Mononuclear cell (primary cell): ENCODE measurements around the gene MAP1LC3A. TPM values are rescaled to one million over a fixed set of nuclear protein-coding genes. Genes with fewer than 3 reads are reported as not detected.

Experiments used
- H3K27me3 ChIP-seq: 2 replicates; pipeline ENCODE4 v1.6.0; 2011; ENCODE audit warnings: low read length, control low read depth; ENCODE audit not compliant: insufficient read depth
- H3K4me1 ChIP-seq: 2 replicates; pipeline ENCODE4 v1.5.1; 2011; ENCODE audit warnings: mild to moderate bottlenecking, low read length, control low read depth; ENCODE audit not compliant: insufficient read depth
- H3K4me3 ChIP-seq: 2 replicates; pipeline ENCODE4 v1.5.1; 2011; ENCODE audit warnings: mild to moderate bottlenecking, low read length, moderate library complexity
- H3K9me3 ChIP-seq: 2 replicates; pipeline ENCODE4 v1.5.1; 2011; ENCODE audit warnings: low read depth, mild to moderate bottlenecking, control low read depth, low read length
- total RNA-seq: library from RNA; depleted of rRNA; stranded (reverse); fragments of >200 nt; gene quantifications from one replicate; pipeline ENCODE4 v1.2.3, GENCODE V29; 2012

MAP1LC3A gene
- total RNA-seq, 1 donor, result 3.4 TPM

DNA sequence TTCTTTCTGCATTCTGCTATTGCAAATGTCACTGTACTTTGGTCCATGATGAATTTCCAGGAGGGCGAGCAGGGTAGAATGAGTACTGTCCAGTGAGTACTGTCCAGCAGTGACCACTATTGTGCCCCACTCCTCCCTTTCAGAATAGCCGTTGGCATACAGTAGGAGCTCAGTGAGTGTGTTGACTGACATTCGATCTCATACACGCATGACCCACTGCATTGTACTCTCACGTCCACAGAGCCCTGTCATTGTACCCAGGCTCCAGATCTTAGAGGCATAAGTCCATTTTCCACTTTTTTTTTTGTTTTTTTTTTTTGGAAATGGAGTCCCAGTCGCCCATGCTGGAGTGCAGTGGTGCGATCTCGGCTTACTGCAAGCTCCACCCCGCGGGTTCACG, 34.1 kb upstream of the MAP1LC3A start:
- no peaks in the 10 kb centered on the region for H3K4me1 ChIP-seq
- H3K9me3 ChIP-seq, result no peaks in the 10 kb centered on the region
- no peak overlapping the region for H3K4me3 ChIP-seq
- no peaks in the 10 kb centered on the region for H3K27me3 ChIP-seq

- no peaks in the 10 kb centered on the region for H3K27me3 ChIP-seq
- no peak overlapping the region for H3K4me3 ChIP-seq
- no peaks in the 10 kb centered on the region for H3K9me3 ChIP-seq
- peaks cover 7% of the 10 kb centered on the region for H3K4me1 ChIP-seq
Measured at GRCh38 chr20:34525342-34525708, 33.2 kb upstream of the MAP1LC3A start.

DNA sequence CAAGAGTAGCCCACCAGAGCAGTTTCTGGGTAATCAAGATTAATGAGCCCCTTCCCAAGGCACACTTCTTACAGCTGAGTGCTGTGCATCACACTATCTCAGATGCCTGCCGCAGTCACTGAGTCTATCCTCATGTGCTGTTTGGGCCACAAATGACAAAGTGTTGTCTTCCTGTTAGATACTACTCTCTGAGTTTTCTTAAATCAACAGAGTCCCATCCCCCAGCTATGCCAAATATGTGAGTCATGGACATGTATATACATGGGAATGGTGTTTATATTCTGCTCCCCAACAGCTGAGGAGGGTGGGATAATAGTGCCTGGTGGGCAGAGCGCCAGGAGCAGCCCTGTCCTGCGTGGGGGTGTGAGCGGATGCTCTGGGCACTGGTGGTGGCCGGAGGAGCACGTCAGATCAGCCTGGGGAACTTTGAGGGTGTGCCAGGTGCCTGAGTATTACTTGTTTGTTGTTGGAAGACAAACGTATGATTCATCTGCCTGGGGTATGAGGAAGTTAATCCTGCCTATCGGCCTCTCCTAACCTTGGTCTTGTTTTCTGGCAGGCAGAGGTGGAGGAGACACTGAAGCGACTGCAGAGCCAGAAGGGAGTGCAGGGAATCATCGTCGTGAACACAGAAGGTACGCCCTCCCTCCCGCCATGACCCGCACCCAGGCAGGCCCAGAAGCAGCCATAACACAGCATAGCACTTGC, 32.7 kb upstream of the MAP1LC3A start:
- no peaks in the 10 kb centered on the region for H3K27me3 ChIP-seq
- H3K4me3 ChIP-seq, result no peak overlapping the region
- H3K9me3 ChIP-seq, result no peaks in the 10 kb centered on the region
- H3K4me1 ChIP-seq, result peaks cover 7% of the 10 kb centered on the region

DNA sequence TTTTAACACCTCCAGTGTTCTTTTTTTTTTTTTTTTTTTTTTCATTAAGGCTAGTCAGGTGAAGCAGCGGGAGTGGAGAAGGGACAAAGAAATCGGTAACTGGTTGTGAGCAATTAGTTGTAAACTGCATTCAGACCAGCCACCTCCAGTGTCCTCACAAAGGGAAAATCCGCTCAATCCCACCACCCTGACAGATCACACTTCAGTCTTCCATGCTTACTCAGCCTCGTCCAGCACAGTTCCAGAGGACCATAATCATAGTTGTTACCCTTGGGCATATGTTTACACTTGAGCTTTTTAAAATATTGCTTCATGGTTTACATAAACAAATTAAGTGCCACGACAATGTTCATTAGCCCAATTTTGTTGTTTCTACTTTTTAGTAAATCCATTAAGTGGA, 32.1 kb upstream of the MAP1LC3A start:
- peaks cover 7% of the 10 kb centered on the region for H3K4me1 ChIP-seq
- H3K9me3 ChIP-seq, result no peaks in the 10 kb centered on the region
- no peaks in the 10 kb centered on the region for H3K27me3 ChIP-seq
- no peak overlapping the region for H3K4me3 ChIP-seq

DNA sequence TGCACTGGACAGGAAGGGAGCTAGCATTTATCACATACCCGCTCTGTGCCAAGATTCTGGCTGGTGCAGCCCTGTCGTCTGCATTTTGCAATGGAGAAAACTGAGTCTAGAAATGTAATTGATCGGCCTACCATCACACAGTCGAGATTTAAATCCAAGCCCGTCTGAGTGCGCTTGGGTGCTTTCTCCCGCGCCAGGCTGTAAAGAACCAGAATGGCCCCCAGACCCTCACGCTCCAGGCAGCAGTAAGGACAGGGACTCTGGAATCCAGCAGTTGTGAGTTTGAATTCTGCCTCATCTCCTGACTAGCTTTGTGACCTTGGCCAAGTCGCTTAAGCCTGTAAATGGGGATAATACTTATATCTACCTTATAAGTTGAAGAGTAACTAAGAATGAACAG, 31.5 kb upstream of the MAP1LC3A start:
- Histone ChIP-seq H3K4me1 (peaks cover 7% of the 10 kb centered on the region), H3K4me3 (no peak overlapping the region), H3K9me3 (no peaks in the 10 kb centered on the region), H3K27me3 (no peaks in the 10 kb centered on the region)

DNA sequence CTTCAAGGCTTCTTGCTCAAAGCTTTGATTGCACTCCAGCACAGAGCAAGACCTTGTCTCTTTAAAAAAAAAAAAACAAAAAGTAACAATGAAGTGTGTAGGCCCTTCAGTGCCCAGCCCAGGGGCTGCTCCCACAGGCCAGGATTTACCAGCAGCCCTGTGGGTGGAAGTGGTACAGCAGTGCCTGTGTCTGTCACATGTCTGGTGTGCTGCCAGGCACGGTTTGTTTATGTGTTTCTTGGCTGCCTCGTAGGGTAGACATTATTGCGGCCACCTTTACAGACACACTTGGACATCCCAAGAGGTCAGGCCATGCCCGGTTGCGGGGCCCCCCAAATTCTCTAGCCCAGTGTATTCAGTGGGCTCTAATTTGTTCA, 29.6 kb upstream of the MAP1LC3A start:
- peaks cover 7% of the 10 kb centered on the region for H3K4me1 ChIP-seq
- no peak overlapping the region for H3K4me3 ChIP-seq
- H3K9me3 ChIP-seq, result no peaks in the 10 kb centered on the region
- no peaks in the 10 kb centered on the region for H3K27me3 ChIP-seq

GRCh38 chr20:34529742-34530141, 28.8 kb upstream of the MAP1LC3A start:
- Histone ChIP-seq H3K4me3 (no peak overlapping the region), H3K9me3 (no peaks in the 10 kb centered on the region), H3K4me1 (peaks cover 7% of the 10 kb centered on the region), H3K27me3 (no peaks in the 10 kb centered on the region)

DNA sequence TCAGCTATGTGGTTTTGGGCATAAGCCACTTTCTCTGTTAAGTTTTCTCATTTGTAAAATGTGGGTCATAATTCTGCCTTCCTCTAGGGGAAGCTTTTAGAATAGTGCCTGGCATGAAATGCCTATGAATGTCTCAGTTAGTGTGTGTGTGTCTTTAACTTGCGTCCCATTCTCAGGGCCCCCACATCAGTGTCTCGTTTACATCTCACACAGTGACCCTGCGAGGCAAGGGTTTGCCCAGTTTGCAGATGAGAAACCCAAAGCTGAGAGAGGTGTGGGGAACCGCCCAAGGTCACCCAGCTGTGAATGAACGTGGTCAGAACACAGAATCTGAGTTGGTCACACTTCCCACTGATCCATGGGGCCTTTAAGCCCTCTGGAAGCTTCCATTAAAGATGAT, 28.2 kb upstream of the MAP1LC3A start:
- Histone ChIP-seq H3K27me3 (no peaks in the 10 kb centered on the region), H3K4me1 (peaks cover 7% of the 10 kb centered on the region), H3K4me3 (no peak overlapping the region), H3K9me3 (no peaks in the 10 kb centered on the region)

GRCh38 chr20:34531608-34532265, 26.8 kb upstream of the MAP1LC3A start:
- peaks cover 7% of the 10 kb centered on the region for H3K4me1 ChIP-seq
- H3K4me3 ChIP-seq, result no peak overlapping the region
- no peaks in the 10 kb centered on the region for H3K27me3 ChIP-seq
- no peaks in the 10 kb centered on the region for H3K9me3 ChIP-seq

DNA sequence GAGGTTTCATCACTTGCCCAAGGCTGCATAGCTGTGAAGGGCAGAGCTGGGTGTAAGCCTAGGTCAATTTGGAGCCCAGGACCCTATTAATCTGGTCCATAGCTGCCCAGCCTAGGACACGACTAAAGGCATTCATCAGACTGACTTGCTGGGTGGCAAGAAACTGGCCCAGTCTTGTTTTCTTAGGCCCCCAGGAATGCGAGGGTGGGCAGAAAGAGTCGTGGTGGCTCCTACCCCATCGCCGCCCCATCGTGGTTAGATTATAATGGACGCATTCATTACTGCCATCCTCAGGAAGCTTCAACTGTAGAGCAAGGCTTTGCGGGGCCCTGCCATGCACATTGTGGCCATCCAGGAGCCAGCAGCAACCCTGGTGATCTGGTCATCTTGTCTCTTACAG, 26.2 kb upstream of the MAP1LC3A start:
- no peaks in the 10 kb centered on the region for H3K27me3 ChIP-seq
- H3K9me3 ChIP-seq, result no peaks in the 10 kb centered on the region
- no peak overlapping the region for H3K4me3 ChIP-seq
- peaks cover 7% of the 10 kb centered on the region for H3K4me1 ChIP-seq

DNA sequence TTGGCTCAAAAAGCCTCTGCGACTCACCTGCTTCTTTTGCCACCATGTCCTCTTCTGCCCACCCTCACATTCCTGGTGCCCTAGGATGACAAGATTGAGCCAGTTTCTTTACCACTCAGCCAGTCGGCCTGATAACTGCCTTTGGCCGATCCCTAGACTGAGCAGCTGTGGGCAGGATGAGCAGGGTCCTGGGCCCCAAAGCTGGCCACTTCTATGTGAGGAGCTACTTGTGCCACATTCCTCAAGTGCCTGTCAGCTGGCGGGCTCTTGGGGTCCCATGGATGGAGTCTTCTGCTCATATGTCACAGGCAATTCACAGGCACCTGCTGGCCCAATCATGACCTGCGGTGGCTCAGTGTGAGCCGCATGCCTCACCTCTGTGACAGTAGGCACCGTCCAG, 25.8 kb upstream of the MAP1LC3A start:
- H3K27me3 ChIP-seq, result no peaks in the 10 kb centered on the region
- H3K4me3 ChIP-seq, result no peak overlapping the region
- H3K9me3 ChIP-seq, result no peaks in the 10 kb centered on the region
- peaks cover 7% of the 10 kb centered on the region for H3K4me1 ChIP-seq

- peaks cover 7% of the 10 kb centered on the region for H3K4me1 ChIP-seq
- no peak overlapping the region for H3K4me3 ChIP-seq
- H3K9me3 ChIP-seq, result no peaks in the 10 kb centered on the region
- H3K27me3 ChIP-seq, result no peaks in the 10 kb centered on the region
Measured at GRCh38 chr20:34534391-34535165, 23.9 kb upstream of the MAP1LC3A start.

- Histone ChIP-seq H3K4me1 (no peaks in the 10 kb centered on the region), H3K4me3 (no peak overlapping the region), H3K9me3 (no peaks in the 10 kb centered on the region), H3K27me3 (no peaks in the 10 kb centered on the region)
Measured at GRCh38 chr20:34535301-34535840, 23.1 kb upstream of the MAP1LC3A start.

GRCh38 chr20:34535857-34536256, 22.7 kb upstream of the MAP1LC3A start:
- Histone ChIP-seq H3K9me3 (no peaks in the 10 kb centered on the region), H3K4me1 (no peaks in the 10 kb centered on the region), H3K4me3 (no peak overlapping the region), H3K27me3 (no peaks in the 10 kb centered on the region)

GRCh38 chr20:34536798-34537394, 21.6 kb upstream of the MAP1LC3A start:
- no peaks in the 10 kb centered on the region for H3K27me3 ChIP-seq
- no peak overlapping the region for H3K4me3 ChIP-seq
- no peaks in the 10 kb centered on the region for H3K4me1 ChIP-seq
- no peaks in the 10 kb centered on the region for H3K9me3 ChIP-seq
